SK-N-SH (cell line): Measurements from ENCODE around the gene CRK.

Experiments
- ELF1 ChIP-seq: IDR thresholded peaks from 2 replicates; pipeline ENCODE4 v1.4.0; 2012
- PBX3 ChIP-seq: IDR thresholded peaks from 2 replicates; pipeline ENCODE4; 2012
- POLR2AphosphoS5 ChIP-seq: IDR thresholded peaks from 2 replicates; pipeline ENCODE4 v1.6.1; 2012; ENCODE audit warnings: low read depth, low read length
- RAD21 ChIP-seq: IDR thresholded peaks from 2 replicates; pipeline ENCODE4 v1.6.1; 2012; ENCODE audit warnings: mild to moderate bottlenecking, low read length
- RFX5 ChIP-seq: IDR thresholded peaks from 2 replicates; pipeline ENCODE4 v1.6.1; 2012; ENCODE audit warnings: mild to moderate bottlenecking, improper control_type of control experiment, low read length
- SIN3A ChIP-seq: IDR thresholded peaks from 2 replicates; pipeline ENCODE4 v1.6.1; 2012; ENCODE audit warnings: low read depth, mild to moderate bottlenecking, low read length, moderate library complexity, borderline replicate concordance
- SMC3 ChIP-seq: IDR thresholded peaks from 2 replicates; pipeline ENCODE4 v1.6.1; 2012; ENCODE audit warnings: low read depth, low read length, improper control_type of control experiment
- TAF1 ChIP-seq: IDR thresholded peaks from 2 replicates; pipeline ENCODE4 v1.6.1; 2012; ENCODE audit warnings: low read depth, mild to moderate bottlenecking, low read length, moderate library complexity, borderline replicate concordance
- TEAD4 ChIP-seq: IDR thresholded peaks from 2 replicates; pipeline ENCODE4 v1.4.0; 2012; ENCODE audit warnings: mild to moderate bottlenecking, borderline replicate concordance; ENCODE audit not compliant: insufficient read depth
- TF ChIP-seq, protein P1 (sequence below): fragments of 200-600 bp; sonication (generic); IDR thresholded peaks from 2 replicates; pipeline ENCODE4 v1.6.1; 2017; ENCODE audit warnings: antibody characterized with exemption, mild to moderate bottlenecking, moderate library complexity
- TF ChIP-seq, protein P2 (sequence below): fragments of 150-350 bp; IDR thresholded peaks from 2 replicates; pipeline ENCODE4 v1.6.1; 2017; ENCODE audit warnings: antibody characterized with exemption, low read length, low read depth, borderline replicate concordance
- TF ChIP-seq, protein P3 (sequence below): IDR thresholded peaks from 2 replicates; pipeline ENCODE4 v1.4.0; 2012; ENCODE audit warnings: low read depth

DNA sequence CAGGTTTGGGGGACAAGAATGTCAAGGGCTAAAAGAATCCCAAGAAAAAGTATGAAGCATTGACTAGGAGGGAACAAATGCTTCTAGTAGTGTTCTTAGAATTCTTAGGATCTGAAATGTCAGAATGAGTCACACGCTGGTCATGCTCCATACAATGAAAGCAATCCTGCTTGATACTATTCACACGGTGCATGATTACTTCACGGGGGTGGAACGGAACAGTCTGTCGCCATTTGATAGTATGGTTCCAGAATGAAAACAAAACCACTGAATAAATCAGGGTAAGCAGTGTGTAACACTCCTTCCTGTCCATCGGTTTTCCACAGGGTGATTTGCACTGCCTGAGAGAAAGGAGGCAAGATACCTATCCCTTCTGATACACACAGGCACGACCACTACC, 33.1 kb downstream of the CRK start:
- TF ChIP-seq RAD21 (no peak), RFX5 (no peak), POLR2AphosphoS5 (0 out of 2 replicates have a peak, but pooled peaks have one; percentile 11), TEAD4 (peak; percentile 33; the same call in 1 of the 2 replicates), SMC3 (no peak), TAF1 (0 out of 2 replicates have a peak, but pooled peaks have one; percentile 13), PBX3 (peak; percentile 41; the same call in 1 of the 2 replicates), SIN3A (peak; percentile 62), ELF1 (no peak)
- TF ChIP-seq, protein P1, sequence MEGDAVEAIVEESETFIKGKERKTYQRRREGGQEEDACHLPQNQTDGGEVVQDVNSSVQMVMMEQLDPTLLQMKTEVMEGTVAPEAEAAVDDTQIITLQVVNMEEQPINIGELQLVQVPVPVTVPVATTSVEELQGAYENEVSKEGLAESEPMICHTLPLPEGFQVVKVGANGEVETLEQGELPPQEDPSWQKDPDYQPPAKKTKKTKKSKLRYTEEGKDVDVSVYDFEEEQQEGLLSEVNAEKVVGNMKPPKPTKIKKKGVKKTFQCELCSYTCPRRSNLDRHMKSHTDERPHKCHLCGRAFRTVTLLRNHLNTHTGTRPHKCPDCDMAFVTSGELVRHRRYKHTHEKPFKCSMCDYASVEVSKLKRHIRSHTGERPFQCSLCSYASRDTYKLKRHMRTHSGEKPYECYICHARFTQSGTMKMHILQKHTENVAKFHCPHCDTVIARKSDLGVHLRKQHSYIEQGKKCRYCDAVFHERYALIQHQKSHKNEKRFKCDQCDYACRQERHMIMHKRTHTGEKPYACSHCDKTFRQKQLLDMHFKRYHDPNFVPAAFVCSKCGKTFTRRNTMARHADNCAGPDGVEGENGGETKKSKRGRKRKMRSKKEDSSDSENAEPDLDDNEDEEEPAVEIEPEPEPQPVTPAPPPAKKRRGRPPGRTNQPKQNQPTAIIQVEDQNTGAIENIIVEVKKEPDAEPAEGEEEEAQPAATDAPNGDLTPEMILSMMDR, result no peak
- TF ChIP-seq, protein P2, sequence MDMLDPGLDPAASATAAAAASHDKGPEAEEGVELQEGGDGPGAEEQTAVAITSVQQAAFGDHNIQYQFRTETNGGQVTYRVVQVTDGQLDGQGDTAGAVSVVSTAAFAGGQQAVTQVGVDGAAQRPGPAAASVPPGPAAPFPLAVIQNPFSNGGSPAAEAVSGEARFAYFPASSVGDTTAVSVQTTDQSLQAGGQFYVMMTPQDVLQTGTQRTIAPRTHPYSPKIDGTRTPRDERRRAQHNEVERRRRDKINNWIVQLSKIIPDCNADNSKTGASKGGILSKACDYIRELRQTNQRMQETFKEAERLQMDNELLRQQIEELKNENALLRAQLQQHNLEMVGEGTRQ, result no peak
- TF ChIP-seq, protein P3, sequence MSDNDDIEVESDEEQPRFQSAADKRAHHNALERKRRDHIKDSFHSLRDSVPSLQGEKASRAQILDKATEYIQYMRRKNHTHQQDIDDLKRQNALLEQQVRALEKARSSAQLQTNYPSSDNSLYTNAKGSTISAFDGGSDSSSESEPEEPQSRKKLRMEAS, result peak; percentile 69
